D721Med (cell line): ENCODE data around the gene TIAM1.

Experiments
- DNase-seq: peaks from one replicate; pipeline ENCODE4 v3.0.0; 2011; ENCODE audit warnings: low spot score; ENCODE audit not compliant: insufficient read length
- FAIRE-seq: peaks from 2 replicates; lab custom pipeline; 2011; peaks lifted over from hg19 to GRCh38; lab: Jason Lieb, UNC
- CTCF ChIP-seq: IDR thresholded peaks from 2 replicates; pipeline ENCODE4 v1.5.1; 2012; ENCODE audit warnings: mild to moderate bottlenecking, control low read depth; ENCODE audit not compliant: insufficient read depth; ENCODE audit errors: missing control alignments

The TIAM1 gene

DNA sequence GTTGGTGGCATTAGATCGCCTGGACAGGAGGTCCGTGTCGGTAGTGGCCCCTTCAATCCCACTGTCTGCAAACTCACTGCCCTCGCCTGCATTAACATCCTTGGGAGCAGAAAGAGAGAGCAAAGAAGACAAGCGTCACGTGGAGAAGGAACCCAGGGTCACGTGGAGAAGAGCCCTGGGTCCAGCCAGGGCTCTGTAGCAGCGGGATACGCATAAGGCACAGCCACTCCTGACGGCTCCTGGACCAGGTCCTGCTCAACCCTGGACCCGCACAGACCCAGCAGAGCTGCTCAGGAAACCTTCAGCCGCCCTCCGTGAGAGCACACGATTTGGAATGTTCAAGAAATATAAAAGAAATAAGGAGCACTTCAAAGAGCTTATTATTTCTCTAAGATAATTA is 92.0 kb downstream of the TIAM1 start:
- no peak for FAIRE-seq
- no peak for DNase-seq
- TF ChIP-seq CTCF: no peak

DNA sequence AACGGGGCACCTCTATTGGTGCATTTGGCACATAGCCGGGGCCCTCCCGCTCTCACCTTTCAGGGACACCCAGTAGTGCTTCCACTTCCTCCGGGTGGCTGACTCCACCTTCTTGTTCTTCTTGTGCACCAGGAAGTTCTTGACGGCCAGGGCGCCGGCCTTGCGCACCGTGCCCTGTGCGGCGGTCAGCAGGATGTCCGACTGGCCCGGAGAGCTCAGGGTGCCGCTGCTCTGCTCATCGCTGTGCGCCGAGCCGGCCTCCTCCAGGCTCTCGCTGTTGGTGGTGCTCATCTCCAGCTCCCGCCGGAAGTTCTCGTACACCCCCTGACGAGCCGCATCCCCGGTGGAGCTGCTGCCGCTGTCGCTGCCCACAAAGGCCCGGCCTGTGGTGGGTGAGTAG is 92.4 kb downstream of the TIAM1 start:
- FAIRE-seq: no peak
- TF ChIP-seq CTCF: no peak
- DNase-seq: no peak

GRCh38 chr21:31248598-31248997 is 95.5 kb downstream of the TIAM1 start:
- DNase-seq (no peak), FAIRE-seq (no peak)
- TF ChIP-seq CTCF: no peak

- DNase-seq (no peak), FAIRE-seq (no peak)
- no peak for TF ChIP-seq CTCF
Measured at GRCh38 chr21:31243611-31244010, 100.5 kb downstream of the TIAM1 start.

DNA sequence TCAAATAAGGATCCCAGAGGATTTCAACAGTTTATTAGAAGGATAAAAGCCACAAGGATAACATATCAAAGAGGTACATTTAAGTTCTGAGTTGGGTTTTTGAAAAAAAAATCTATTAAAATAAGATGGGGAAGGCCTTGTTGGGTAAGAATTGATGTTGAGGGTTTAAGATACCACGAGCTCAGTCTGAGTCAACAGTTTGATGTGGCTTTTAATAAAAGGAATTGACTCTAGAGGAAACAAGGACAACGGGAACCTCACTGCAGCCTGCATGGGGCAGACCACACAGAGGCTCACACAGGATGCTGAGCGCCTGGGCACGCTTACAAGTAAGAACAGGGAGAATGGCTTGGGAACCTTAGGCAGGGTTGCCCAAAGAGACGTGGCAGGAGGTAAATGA is 107.5 kb downstream of the TIAM1 start:
- DNase-seq: no peak
- FAIRE-seq: no peak
- TF ChIP-seq CTCF: no peak

- no peak for FAIRE-seq
- no peak for TF ChIP-seq CTCF
- no peak for DNase-seq
Measured at GRCh38 chr21:31235671-31236450, 108.2 kb downstream of the TIAM1 start.

- FAIRE-seq (no peak), DNase-seq (no peak)
- no peak for TF ChIP-seq CTCF
Measured at GRCh38 chr21:31234936-31235335, 109.1 kb downstream of the TIAM1 start.
